ENCODE data around the gene GUCY2D.

DNA sequence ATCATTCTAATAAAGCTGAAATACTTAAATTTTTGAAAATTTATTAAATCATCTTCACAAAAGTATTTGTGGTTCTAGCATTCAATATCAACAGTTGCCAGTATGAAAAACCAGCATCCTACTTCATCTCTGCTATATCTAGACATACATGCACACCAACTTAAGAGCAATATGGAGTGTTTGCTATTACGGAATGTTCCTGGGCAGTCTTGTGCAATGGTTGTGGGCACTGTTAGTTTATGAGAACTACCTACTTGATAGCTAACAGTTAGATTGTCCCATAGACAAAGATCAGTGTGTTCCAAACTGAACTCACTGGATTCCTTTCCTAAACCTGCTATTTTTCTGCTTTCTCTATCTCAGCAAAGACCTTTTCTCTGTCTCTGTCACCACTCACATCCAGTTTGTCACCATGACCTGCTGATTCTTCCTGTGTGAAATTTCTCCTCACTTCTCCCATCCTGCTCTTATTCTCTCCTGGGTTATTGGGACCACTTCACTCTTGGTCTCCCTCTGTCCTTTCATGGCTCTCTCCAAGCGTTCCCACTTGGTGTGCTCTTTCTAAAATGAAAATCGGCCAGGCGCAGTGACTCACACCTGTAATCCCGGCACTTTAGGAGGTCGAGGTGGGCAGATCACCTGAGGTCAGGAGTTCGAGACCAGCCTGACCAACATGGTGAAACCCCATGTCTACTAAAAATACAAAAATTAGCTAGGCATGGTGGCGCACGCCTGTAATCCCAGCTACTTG lies 42.7 kb upstream of the GUCY2D start:
- no peak for TF ChIP-seq CTCF (optimal IDR thresholded peaks at IDR 0.05 in 1 of 3, IDR thresholded peaks at IDR 0.05 in 1 of 3, conservative IDR thresholded peaks at IDR 0.05 in 1 of 3; ENCODE audit: extremely low read depth in 1 of 3, insufficient read depth in 2 of 3, low read length in 3 of 3)
- TF ChIP-seq EZH2 (IDR thresholded peaks at IDR 0.05; ENCODE audit: low read length) = no peak

Data from keratinocyte (primary cell).